GM15510 (cell line): Measurements from ENCODE around the gene SNX32.

Experiments used
- POLR2A ChIP-seq: IDR thresholded peaks from 3 replicates; pipeline ENCODE4 v1.6.1; 2011; ENCODE audit warnings: borderline replicate concordance; ENCODE audit not compliant: insufficient read length; ENCODE audit errors: extremely low read depth

SNX32 gene

GRCh38 chr11:65793625-65794400 is 40.0 kb upstream of the SNX32 start:
- no peak for TF ChIP-seq POLR2A

- TF ChIP-seq POLR2A = no peak
Measured at GRCh38 chr11:65794570-65795510, 38.9 kb upstream of the SNX32 start.

- TF ChIP-seq POLR2A = no peak
Measured at GRCh38 chr11:65796726-65797601, 36.8 kb upstream of the SNX32 start.

- no peak for TF ChIP-seq POLR2A
Measured at GRCh38 chr11:65797711-65798110, 36.1 kb upstream of the SNX32 start.

DNA sequence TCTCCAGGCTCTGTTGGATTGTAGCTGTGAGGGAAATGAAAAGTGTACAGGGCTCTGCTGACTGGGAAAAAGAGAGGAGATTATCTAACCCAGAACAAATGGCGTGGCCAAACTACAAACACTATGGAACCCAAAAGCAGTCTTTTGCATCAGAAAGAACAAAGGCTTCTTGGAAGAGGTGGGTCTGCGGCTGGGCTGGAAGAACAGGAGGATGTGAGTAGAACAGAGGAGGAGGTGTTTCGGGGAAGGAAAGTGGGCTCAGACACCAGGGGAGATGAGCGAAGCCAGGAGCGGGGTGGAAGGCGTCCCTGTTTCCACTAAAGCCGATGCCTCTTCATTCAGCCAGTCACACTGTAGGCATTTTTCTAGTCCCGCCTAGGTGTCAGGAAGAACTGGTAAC is 34.9 kb upstream of the SNX32 start:
- TF ChIP-seq POLR2A = no peak

DNA sequence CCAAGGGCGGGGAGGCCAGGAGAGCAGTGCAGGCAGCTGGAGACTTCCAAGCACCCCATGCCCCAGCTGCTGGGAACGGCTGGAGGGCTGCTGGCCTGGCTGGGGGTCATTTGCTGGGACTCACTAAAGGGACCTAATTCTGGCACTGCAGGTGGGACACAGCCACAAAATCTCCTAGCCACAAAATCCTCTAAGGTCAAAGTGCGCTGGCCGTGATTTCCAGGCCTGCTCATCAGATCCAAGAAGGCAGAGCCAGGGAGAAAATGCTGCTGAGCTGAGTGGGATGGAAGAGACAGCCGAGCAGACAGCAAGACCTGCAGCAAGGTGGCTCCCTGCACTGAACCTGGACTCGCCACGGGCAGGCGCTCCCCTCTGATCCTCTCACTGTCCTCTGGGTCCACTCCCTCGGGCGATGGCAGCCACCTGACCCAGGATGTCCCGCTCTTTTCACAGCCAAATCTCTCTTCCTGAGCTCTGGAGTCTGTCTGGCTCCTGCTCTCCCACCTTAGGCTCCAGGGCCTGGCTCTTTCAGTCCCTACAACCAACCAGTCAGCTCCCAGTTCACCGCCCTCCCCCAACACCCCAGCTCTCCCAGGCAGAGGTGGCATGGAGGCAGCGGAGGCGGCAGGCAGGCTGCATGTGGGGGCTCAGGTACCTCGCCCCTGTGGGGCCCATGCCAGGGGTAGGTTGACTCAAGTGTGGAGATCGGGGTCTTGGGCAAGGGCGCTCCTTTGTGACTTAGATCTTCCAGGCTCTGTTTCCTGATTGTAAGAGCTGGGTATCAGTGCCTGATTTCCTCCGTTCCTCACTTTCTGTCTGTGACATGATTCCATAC is 32.4 kb upstream of the SNX32 start:
- TF ChIP-seq POLR2A = no peak

GRCh38 chr11:65802841-65803240 is 30.9 kb upstream of the SNX32 start:
- no peak for TF ChIP-seq POLR2A

DNA sequence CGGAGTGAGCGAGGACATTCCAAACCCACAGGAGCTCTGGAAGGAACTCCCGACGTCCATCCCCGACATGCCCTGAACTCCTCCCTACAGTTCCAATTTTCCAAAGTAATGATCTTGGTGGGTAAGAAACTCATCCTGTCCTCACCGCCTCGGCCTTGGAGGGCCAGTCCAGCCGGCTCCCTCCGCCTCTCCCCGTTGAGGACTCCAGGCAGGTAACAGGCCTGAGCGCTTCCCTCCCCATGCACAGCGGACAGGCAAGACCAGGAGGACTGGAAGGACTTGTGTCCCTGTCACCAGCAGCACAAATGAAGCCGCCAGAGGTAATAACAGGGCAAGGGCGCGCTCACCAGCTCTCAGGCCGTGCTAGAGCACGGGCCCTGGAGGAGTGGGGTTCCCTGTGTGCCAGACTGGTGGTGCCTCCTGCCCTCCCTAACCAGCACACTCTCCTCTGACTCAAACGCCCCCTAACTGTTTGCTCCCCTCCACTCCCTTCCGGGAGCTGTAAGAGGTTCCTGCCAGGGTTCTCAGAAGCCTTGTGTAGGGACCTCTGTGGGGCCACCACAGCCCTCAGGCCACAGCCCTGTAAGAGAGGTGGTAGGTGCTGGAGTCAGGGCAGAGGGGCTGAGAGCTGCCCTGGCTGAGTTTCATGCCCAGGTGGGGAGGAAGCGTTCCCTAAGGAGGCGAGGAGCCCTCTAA is 29.8 kb upstream of the SNX32 start:
- no peak for TF ChIP-seq POLR2A

- no peak for TF ChIP-seq POLR2A
Measured at GRCh38 chr11:65806979-65807378, 26.8 kb upstream of the SNX32 start.

GRCh38 chr11:65808744-65809341 is 24.9 kb upstream of the SNX32 start:
- TF ChIP-seq POLR2A = no peak

DNA sequence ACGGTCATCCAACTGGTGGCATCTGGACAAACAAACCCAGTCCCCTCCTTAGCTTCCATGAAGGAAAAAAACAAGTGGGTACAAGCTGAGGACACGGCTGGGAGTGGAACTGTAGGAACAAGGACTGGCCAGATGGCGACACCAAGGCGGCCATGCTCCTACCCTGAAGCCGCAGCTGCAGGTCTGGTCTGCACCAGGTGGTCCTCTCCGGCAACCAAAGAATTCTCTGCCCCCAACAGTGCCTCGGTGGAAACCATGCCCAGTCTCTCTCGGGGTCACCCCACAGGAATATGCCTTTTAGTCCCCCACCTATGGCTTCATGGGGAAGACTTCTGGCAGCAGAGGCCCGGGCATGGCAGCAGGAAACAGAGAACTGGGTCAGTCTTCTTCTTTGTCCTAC is 24.3 kb upstream of the SNX32 start:
- TF ChIP-seq POLR2A = no peak

DNA sequence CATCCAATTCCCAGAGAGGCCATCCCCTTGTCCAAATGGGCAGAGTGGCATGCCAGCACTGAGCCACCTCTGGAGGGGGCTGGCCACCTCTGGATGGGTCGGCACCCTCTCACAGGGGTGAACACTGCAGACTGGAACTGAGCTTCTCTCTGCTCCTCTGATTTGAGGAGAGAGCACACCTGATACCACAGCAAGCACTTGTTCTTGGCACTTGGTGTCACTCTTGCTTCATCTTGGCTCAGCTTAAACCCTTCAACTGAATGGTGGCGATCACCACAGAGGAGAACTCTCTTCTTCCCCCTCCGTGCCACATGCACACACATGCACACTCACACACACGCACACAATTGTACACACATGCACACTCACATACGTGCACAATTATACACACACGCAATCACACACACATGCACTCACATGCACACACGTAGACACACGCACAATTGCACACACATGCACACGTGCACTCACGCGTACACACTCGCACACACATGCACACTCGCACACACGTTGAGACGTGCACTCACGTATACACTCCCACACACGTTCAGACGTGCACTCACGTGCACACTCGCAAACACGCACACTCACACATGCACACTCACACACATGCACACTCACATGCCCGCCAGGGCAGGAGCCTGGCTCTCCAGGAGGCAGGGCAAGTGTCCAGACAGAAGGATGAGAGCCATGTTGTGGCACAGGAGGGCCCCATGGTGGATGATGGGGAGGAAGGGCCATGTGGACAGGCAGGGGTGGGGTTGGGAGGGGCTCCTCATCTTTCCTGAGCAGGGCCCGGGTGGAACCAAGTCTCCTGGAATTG is 23.5 kb upstream of the SNX32 start:
- no peak for TF ChIP-seq POLR2A

- TF ChIP-seq POLR2A = no peak
Measured at GRCh38 chr11:65811764-65812475, 21.8 kb upstream of the SNX32 start.
